Tibial nerve (tissue), 4 donors: ENCODE data around the gene TSC22D1. TPM values are rescaled to one million over a fixed set of nuclear protein-coding genes. Genes with fewer than 3 reads are reported as not detected.

Source experiments
- DNase-seq, 2 donors: peaks; one replicate each; pipeline ENCODE4 v3.0.0-alpha.2; 2019; ENCODE audit warnings: low spot score in 2 of 2
- H3K27ac ChIP-seq, 4 donors: fragments of 200-600 bp; sonication (generic) in 3 of 4; one replicate each; pipeline ENCODE4 v1.5.1; 2017 to 2019; ENCODE audit warnings: mild to moderate bottlenecking in 1 of 4
- H3K27me3 ChIP-seq, 2 donors: fragments of 200-600 bp; sonication (generic) in 1 of 2; one replicate each; pipeline versions ENCODE4 v1.5.1 to v1.6.0; 2017 to 2019
- H3K36me3 ChIP-seq, 3 donors: fragments of 200-600 bp; sonication (generic); one replicate each; pipeline ENCODE4 v1.5.1; 2018 to 2019
- H3K4me1 ChIP-seq, 4 donors: fragments of 200-600 bp; sonication (generic) in 3 of 4; one replicate each; pipeline ENCODE4 v1.5.1; 2017 to 2019
- H3K4me3 ChIP-seq, 4 donors: fragments of 200-600 bp; sonication (generic) in 3 of 4; one replicate each; pipeline ENCODE4 v1.5.1; 2017 to 2019; ENCODE audit warnings: mild to moderate bottlenecking in 1 of 4, moderate library complexity in 1 of 4
- H3K9me3 ChIP-seq, 4 donors: fragments of 200-600 bp; sonication (generic) in 3 of 4; one replicate each; pipeline ENCODE4 v1.5.1; 2017 to 2019
- EP300 ChIP-seq, 2 donors: sonication (generic); formaldehyde crosslinking; IDR thresholded peaks; one replicate each; pipeline ENCODE4 v1.6.1; 2017; ENCODE audit warnings: antibody characterized with exemption in 2 of 2, mild to moderate bottlenecking in 1 of 2
- POLR2A ChIP-seq, 2 donors: fragments of 450-650 bp; IDR thresholded peaks; one replicate each; pipeline ENCODE4 v1.6.1; 2017; ENCODE audit warnings: antibody characterized with exemption in 2 of 2, mild to moderate bottlenecking in 2 of 2, moderate library complexity in 2 of 2
- WGBS, 2 donors: methylation state at CpG; one replicate each; pipeline ENCODE4 v1.1.5; 2018; 5-methylcytosine and 5-hydroxymethylcytosine counted together
- total RNA-seq, 4 donors: library from RNA; depleted of rRNA; stranded (reverse); fragments of >200 nt; gene quantifications; one replicate each; pipeline ENCODE4 v1.1.0, GENCODE V29; 2016
- TF ChIP-seq, protein P1 (sequence below), 5 experiments: fragments of 200-600 bp in 3 of 5; fragments of 450-650 bp in 2 of 5; sonication (generic) in 3 of 5; IDR thresholded peaks; one replicate each; pipeline ENCODE4 v1.5.1; 2016 to 2019; ENCODE audit warnings: antibody characterized with exemption in 5 of 5, mild to moderate bottlenecking in 3 of 5, moderate library complexity in 2 of 5

The TSC22D1 gene
- total RNA-seq, 4 donors from 2014 or later = 203 to 334 (median 213) TPM

DNA sequence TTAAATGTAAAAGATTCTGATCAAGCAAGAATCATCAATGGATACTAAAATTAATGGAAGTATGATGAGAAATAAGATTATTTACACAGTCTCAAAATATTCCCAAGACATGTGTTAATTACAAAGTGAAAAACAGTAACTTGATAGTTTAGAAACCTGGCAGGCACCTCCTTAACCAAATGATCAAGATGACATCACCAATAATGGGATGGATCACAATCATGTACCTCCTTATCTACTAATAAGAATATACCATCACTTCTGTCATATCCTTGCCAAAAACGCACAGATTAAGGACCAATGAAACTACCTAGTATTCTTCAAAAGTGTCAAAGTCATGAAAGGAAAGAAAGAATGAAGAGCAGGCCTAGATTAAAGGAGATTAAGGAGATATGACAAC, 30.0 kb downstream of the TSC22D1 start:
- H3K27me3 ChIP-seq = no peaks in the 10 kb centered on the region
- 91 to 94% methylated on average over 1 of the region's 1 CpG for WGBS, 2 donors
- no peak for TF ChIP-seq EP300 (IDR thresholded peaks at IDR 0.05)
- H3K36me3 ChIP-seq = no peaks in the 10 kb centered on the region
- H3K4me3 ChIP-seq = no peak overlapping the region
- no peaks in the 10 kb centered on the region for H3K4me1 ChIP-seq
- no peak for DNase-seq
- H3K9me3 ChIP-seq = no peaks in the 10 kb centered on the region
- no peak overlapping the region for H3K27ac ChIP-seq

DNA sequence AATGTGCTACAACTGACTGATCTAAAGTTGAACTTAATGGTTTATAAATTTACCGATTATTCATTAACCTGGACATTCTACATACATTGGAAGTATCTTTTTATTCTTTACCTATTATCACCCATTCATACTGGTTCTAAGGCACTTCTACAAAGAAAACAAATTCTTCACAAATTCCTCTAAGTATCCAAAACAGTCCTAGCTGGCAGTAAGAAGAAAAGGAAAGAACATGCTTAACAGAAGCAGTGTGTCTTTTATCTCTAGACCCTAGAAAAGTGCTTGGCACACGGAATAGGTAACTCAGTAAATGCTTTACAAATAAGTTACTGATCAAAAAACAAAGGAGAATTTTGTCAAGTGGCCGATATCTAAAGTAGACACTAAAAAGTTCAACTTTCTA, 32.8 kb downstream of the TSC22D1 start:
- no peak overlapping the region for H3K4me3 ChIP-seq
- H3K36me3 ChIP-seq = peaks cover 0 to 11% (median 0%) of the 10 kb centered on the region in 3 donors
- DNase-seq = no peak
- TF ChIP-seq, protein P1, sequence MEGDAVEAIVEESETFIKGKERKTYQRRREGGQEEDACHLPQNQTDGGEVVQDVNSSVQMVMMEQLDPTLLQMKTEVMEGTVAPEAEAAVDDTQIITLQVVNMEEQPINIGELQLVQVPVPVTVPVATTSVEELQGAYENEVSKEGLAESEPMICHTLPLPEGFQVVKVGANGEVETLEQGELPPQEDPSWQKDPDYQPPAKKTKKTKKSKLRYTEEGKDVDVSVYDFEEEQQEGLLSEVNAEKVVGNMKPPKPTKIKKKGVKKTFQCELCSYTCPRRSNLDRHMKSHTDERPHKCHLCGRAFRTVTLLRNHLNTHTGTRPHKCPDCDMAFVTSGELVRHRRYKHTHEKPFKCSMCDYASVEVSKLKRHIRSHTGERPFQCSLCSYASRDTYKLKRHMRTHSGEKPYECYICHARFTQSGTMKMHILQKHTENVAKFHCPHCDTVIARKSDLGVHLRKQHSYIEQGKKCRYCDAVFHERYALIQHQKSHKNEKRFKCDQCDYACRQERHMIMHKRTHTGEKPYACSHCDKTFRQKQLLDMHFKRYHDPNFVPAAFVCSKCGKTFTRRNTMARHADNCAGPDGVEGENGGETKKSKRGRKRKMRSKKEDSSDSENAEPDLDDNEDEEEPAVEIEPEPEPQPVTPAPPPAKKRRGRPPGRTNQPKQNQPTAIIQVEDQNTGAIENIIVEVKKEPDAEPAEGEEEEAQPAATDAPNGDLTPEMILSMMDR (IDR thresholded peaks at IDR 0.05) = no peak
- TF ChIP-seq POLR2A (IDR thresholded peaks at IDR 0.05) (no peak), EP300 (IDR thresholded peaks at IDR 0.05) (no peak)
- H3K27me3 ChIP-seq = no peaks in the 10 kb centered on the region
- H3K27ac ChIP-seq = no peak overlapping the region
- H3K9me3 ChIP-seq = no peaks in the 10 kb centered on the region
- WGBS, 2 donors = 92 to 94% methylated on average over 3 of the region's 3 CpGs
- H3K4me1 ChIP-seq = no peaks in the 10 kb centered on the region

DNA sequence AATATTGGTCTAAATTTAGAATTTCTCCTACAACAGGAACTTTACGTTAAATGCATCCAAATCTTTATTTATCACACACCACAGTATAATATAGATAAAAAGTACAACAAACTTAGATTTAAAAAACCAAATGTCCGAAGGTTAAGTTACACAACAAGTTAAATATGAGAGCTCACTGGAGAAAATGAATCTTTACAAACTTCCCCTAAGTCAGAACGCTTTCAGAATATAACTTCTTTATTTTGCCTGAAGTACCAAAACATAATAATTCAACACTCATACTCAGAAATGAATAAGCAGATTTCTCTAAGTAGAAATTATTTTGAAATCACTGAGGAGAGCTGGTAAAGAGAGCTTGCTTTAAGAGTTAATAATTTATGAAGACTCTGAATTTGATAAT, 33.8 kb downstream of the TSC22D1 start:
- Histone ChIP-seq H3K4me1 (no peaks in the 10 kb centered on the region), H3K27me3 (no peaks in the 10 kb centered on the region), H3K36me3 (peaks cover 0 to 11% (median 0%) of the 10 kb centered on the region in 3 donors), H3K27ac (no peak overlapping the region), H3K4me3 (no peak overlapping the region), H3K9me3 (no peaks in the 10 kb centered on the region)
- TF ChIP-seq, protein P1 (IDR thresholded peaks at IDR 0.05) = no peak
- TF ChIP-seq EP300 (IDR thresholded peaks at IDR 0.05) (no peak), POLR2A (IDR thresholded peaks at IDR 0.05) (no peak)
- WGBS, 2 donors = 75 to 84% methylated on average over 3 of the region's 3 CpGs
- no peak for DNase-seq

DNA sequence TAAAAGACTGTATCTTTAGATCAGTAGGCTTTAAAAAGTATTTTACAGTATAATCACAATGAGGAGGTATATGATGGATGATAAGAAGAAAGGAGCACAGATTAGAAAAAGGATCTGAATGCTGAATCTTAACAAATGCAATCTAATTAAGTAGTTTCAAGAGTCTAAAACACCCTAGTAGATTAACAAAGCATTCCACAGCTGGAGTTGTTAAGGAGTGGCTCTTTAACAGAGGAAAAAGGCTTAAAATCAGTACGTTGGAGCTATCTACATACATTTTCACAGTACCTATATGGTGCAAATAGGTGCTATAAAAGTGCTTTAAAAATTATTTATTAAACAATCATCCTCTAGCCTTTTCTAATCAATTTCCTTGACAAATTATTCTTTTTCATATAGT, 34.5 kb downstream of the TSC22D1 start:
- no peak for TF ChIP-seq EP300 (IDR thresholded peaks at IDR 0.05)
- no peak for TF ChIP-seq POLR2A (IDR thresholded peaks at IDR 0.05)
- TF ChIP-seq, protein P1 (IDR thresholded peaks at IDR 0.05) = no peak
- Histone ChIP-seq H3K4me3 (no peak overlapping the region), H3K27me3 (no peaks in the 10 kb centered on the region), H3K9me3 (no peaks in the 10 kb centered on the region), H3K4me1 (no peaks in the 10 kb centered on the region), H3K36me3 (peaks cover 0 to 11% (median 0%) of the 10 kb centered on the region in 3 donors), H3K27ac (no peak overlapping the region)
- 80 to 87% methylated on average over 1 of the region's 1 CpG for WGBS, 2 donors
- DNase-seq = no peak

DNA sequence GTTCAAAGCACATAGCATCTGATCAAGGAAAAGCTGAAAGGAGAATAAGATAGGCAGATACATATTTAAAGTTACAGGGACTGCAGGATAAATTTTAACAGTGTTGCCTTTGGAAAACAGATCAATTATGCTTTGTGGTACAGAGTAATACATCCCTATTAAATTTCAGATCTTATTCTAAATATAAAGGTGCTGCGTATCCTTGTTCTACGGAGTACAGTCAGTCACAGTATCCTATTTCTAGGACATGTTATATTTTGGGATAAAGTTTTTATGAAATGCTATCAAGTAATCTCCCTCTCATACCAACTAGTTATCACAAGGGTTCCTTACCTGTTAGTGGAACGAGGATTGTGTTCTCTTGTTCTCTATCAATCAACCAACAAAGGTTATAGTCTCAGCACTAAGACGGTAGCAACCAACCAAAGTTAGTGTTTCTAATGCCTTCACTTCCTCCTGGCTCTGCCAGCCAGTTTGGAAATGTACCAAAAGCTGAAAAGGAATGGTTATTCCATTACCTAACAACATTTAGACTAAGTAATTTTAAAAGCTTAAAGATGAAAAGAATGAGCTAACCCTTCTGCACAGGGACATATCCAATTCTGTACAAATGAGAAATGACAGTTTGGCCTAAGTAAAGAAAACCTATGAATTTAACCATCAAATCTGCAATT, 35.2 kb downstream of the TSC22D1 start:
- WGBS, 2 donors = 83 to 89% methylated on average over 4 of the region's 4 CpGs
- Histone ChIP-seq H3K27me3 (no peaks in the 10 kb centered on the region), H3K36me3 (peaks cover 0 to 11% (median 0%) of the 10 kb centered on the region in 3 donors), H3K27ac (no peak overlapping the region), H3K9me3 (no peaks in the 10 kb centered on the region), H3K4me3 (no peak overlapping the region), H3K4me1 (no peaks in the 10 kb centered on the region)
- TF ChIP-seq POLR2A (IDR thresholded peaks at IDR 0.05) = no peak
- no peak for DNase-seq

DNA sequence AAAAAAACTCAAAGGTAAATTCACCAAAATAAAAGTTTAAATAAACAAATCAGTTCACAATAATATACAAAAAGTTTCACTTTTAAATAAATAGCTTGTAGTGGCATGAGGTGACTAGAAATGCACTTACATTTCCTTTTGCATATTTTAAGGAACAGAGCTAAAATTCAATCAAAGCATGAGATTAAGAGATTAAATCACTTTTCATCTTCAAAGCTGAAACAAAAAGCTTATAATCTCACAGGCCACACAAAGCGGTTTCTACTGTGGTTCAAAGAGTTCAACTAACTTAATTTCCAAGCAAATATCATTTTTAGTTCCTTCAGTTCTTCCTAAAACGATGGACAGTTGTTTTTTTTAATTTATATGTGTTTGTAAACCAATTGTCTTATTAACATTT, 38.9 kb downstream of the TSC22D1 start:
- peaks cover 0 to 11% (median 0%) of the 10 kb centered on the region in 3 donors for H3K36me3 ChIP-seq
- H3K4me1 ChIP-seq = no peaks in the 10 kb centered on the region
- TF ChIP-seq POLR2A (IDR thresholded peaks at IDR 0.05) (no peak), EP300 (IDR thresholded peaks at IDR 0.05) (no peak)
- TF ChIP-seq, protein P1 (IDR thresholded peaks at IDR 0.05) = no peak
- WGBS, 2 donors = 72 to 77% methylated on average over 2 of the region's 2 CpGs
- H3K27me3 ChIP-seq = no peaks in the 10 kb centered on the region
- no peak overlapping the region for H3K27ac ChIP-seq
- H3K9me3 ChIP-seq = no peaks in the 10 kb centered on the region
- no peak overlapping the region for H3K4me3 ChIP-seq
- DNase-seq = no peak
